Activated T-helper 9 cell treated with anti-CD3 and anti-CD28 coated beads, Interleukin-2, amount 50 U/mL, for 16 hours (primary cell): ENCODE results near the gene FOXI3.
"Not testable (repeated sequence)": the region's sequence is repeated elsewhere in the genome, so short reads cannot be mapped to it uniquely, and the experiment has no call there.

Experiments
- DNase-seq: peaks from one replicate; pipeline ENCODE4 v3.0.0-alpha.2; 2020; ENCODE audit warnings: low read depth

Gene FOXI3

DNA sequence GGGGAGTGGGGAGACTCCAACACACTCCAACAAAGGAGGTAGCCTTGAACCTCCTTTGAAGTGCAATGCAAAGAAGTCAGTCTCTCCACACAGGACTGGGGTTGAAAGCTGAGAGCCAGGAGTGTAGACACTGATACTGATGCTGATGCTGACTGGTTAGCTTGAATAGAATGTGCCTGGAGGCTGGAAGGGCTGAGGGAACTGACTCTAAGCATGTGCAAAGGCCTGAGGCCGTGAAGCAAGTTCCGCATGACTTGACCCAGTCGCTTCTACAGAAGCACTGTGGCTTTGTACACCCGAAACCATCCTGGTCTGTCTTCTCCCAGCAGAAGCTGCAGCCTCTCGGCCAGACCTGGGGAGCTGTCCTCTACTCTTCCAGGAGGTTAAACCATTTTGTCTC, 10.4 kb downstream of the FOXI3 start:
- no peak for DNase-seq

DNA sequence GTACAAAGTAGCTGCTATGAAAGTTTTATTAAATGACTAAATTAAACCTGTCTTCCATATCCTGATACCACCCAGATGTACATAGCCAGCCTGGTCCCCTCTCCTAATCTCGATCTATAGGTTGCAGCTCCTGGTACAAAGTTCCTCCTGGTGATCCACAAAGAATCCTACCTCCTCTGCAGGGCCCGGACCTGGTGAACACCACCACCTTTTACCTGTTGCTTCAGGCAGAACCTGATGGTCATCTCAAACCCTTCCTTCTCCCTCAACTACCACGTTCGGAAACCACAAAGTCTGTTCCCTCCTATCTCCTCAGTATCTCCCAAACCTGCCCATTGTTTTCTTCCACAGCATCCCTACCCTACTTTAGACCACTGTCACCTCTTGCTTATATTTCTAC, 15.5 kb downstream of the FOXI3 start:
- no peak for DNase-seq

DNA sequence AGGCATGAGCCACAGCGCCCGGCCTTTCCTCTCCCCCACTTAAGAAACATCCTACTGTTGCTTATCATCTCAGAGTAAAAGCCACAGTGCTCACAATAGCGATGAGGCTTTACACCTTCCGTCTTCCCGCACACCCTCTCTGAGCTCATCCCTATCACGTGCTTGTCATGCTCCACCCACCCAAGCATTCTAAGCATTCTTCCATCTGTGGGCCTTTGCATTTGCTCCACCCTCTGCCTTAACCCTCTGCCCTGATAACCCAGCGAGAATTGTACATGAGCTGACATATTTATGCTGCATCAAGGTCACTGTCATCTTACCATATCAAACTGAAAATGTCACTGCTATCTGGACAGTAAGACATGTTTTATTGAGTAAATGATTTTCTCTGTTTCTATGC, 22.6 kb downstream of the FOXI3 start:
- no peak for DNase-seq

DNA sequence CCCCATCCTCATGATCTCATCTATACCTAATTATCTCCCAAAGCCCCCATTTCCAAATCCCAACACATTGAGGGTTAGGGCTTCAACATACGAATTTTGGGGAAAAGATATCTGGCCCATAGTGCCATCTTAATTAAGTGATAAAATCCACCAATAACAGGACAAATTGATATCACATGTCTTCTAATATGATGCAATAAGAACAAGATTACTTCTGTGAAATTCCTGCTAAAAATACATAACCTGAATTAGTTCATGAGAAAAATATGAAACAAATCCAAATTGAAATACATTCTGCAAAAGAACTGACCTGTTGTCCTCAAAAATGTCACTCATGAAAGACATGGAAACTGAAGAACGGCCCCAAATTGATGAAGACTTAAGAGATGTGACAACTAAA, 28.8 kb downstream of the FOXI3 start:
- DNase-seq = no peak

DNA sequence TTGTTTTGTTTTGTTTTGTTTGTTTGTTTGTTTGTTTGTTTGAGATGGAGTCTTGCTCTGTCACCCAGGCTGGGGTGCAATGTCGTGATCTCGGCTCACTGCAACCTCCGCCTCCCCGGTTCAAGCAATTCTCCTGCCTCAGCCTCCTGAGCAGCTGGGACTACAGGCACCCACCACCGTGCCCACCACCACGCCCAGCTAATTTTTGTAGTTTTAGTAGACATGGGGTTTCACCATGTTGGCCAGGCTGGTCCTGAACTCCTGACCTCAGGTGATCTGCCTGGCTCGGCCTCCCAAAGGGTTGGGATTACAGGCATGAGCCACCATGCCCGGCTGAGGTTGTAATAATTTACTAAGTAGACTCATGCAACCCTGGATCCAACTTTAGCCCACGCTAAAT, 33.4 kb downstream of the FOXI3 start:
- not testable (repeated sequence) for DNase-seq

DNA sequence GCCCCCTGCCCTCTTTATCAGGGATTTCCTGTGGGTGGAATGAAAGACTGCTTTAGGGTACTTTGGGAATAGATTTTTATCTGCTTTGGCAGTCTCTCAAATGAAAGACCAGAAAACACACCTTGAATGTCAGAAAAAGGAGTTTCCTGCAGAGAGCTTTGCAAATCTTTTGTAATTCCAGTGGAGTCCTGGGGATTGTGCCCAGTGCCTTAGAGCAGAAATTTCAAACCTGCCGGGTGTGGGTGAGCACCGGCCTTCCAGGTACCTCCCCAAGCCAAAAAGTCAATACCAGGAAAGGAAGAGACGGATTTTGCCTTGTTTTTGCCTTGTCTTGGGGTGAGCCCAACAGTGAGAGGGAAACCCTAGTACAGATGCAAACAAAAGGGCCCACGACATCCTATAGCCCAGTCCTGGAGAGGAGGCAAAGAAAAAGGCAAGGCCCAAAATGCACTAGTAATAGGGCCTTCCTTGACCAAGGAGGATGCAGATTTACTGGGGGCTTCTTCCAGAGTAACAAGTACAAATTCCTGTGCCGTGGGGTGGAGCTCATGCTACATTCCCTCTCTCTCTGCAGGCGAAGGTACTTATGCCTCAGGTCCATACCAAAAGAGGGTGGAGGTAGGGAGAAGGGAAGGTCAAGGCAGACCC, 36.4 kb downstream of the FOXI3 start:
- no peak for DNase-seq

DNA sequence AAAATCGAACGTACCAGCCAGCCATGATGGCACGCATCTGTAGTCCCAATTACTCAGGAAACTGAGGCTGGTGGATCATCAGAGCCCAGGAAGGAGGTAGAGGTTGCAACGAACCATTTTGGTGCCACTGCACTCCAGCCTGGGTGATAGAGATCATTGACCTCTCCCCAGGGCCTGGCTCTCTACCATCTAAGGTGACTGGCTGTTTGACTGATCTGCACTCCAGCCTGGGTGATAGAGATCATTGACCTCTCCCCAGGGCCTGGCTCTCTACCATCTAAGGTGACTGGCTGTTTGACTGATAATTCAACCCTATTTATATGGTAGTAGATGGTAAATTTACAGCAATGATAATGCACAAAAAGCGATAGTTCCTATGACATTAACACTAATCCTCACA, 43.6 kb downstream of the FOXI3 start:
- DNase-seq = not testable (repeated sequence)

DNA sequence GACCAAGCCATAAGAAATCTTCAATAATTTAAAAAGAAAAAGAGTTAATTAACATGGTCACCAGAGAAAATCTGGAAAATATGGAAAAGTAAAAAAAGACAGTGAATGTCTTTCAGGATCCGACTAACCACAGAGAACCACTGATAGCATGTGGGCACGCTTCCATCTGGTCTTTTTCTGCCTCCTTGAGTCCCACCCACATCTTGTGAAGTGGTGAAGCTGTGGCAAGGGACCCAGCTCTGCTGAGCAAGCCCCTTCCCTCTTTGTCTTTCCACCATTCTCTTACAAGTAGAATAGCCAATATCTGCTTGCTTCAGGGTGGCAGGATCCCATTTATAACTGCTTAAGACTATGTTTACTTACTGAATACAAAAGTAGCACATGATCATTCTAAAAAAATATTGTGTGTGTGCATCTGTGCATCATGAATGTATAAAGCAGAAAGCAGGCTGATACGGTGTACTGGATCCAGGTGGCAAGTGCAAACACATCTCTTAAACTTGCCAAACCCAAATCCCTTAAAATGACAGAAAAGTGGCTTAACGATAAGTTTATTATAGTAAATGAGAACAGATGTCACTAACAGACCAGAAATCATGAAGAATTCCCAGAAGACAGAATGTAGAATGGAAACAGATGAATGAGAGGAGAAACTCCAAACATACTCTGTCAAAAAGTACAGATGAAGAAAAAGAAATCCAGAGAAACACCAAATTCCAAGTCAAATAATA, 52.3 kb downstream of the FOXI3 start:
- no peak for DNase-seq

DNA sequence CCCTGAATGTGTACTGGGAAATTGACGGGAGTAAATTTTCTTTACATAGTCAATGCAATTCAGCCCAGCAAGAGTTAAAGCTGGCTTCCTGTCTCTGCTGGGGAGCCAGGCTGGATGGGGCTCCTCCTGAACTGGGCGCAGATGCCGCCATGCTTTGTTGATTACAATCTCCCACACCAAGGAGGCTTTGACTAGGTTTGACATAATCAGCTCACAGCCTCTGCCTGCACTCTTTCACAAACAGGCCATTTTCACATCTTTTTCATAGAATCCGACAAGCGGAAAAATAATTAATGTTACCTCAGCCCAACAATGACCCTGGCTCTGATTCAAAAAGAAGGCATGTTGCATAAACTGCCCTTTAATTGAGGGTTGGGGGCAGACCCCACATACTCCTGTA, 54.3 kb downstream of the FOXI3 start:
- no peak for DNase-seq
